ENCODE data around the gene RPL31.

The RPL31 gene

DNA sequence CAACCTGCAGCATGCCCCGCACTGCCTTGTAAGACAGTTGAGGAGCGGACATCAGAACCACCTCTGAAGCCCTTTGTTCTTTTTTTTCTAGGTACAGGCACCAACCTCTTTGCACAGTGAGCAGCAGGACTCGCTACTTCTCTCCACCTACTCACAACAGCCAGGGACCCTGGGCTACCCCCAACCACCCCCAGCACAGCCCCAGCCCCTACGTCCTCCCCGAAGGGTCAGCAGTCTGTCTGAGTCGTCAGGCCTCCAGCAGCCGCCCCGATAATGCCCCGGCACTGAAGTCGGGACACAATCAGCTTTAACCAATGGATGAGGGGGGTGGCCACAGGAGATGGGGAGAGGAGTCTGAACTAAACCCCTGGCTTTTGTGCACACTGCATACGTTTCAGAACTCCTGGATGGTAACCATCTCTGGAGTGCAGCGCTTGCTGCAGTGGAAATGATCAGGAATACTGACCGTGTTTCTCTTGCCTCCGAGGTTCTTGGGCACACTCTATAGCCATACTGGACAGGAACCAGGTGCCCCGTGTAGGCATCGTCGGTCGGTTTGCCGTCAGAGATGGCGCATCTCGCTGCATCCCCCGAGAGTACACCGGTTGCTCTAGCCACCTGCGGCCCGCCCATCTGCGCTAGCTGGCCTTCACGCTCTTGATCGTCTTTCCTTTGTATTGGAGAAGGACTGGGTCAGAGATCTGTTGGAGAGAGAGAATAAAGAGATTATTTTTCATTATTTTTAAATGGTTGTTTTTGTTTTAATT lies 6.6 kb upstream of the RPL31 start:
- DNase-seq (ENCODE audit: low read depth), result no peak

DNA sequence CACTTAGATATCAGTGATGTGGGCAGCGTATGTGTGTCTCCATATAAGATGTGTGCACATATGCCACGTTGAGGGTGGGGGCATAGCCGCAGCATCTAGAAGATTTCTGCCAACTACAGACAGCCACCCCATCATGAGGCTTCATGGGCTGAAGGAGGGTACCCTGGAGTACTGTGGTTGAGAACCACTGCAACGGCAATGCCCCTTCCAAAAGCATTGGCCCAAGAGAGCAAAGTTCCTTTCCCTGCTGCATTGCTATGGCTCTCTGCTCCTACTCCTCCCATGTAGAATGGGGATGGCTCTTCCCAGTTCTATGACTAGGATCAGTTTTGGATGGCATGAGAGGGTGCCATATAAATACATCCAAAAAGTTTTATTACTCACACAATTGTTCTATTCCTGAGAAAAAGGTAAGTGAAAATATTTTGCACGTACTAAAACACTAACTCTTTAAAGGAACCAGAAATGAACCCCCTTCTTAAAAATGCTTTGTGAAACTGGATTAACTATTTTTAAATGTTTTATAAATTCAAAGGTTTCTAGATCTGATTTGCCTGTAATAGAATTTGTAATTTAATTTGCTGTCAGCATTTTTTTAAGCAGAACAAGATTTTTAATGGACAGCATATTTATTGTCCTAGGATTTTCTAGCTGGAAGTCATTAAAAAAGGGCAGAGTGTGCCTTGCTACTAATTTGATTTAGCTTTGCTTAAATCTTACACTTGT lies 4.4 kb upstream of the RPL31 start:
- DNase-seq (ENCODE audit: low read depth), result no peak

DNA sequence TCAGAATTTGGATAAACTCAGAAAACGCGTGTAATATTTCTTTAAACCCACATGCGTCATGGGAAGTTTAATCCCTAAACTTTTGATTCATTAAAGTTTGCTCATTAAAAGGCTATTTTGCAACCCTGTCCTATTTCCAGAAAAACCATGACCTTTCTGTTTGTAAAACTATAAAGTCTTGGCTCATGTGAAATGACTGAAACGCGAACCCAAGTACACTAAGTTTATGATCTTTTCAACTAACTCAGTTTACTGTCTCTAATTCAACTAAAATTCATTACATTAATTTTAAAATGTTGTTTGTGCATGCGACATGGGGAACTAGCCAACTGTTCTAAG lies 3.9 kb upstream of the RPL31 start:
- no peak for DNase-seq (ENCODE audit: low read depth)

DNA sequence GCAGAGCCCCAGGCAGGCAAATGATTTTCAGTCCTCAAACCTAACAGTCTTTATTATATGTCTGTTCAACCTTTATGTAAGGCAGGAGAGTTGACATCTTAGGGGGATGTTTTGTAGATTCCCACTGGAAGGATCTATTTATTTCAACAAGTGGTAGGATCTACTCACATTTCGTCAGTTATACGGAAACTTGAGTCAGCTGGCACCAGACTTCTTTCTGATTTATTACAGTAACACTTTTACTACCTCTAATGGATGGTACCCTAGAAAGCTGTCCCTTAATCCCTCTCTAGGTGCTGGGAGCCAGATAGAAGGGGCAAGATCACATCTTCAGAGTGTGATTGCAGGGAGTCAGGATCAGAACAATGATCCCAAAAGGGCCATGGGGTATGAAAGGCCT lies 2.1 kb upstream of the RPL31 start:
- DNase-seq (ENCODE audit: low read depth), result no peak

DNA sequence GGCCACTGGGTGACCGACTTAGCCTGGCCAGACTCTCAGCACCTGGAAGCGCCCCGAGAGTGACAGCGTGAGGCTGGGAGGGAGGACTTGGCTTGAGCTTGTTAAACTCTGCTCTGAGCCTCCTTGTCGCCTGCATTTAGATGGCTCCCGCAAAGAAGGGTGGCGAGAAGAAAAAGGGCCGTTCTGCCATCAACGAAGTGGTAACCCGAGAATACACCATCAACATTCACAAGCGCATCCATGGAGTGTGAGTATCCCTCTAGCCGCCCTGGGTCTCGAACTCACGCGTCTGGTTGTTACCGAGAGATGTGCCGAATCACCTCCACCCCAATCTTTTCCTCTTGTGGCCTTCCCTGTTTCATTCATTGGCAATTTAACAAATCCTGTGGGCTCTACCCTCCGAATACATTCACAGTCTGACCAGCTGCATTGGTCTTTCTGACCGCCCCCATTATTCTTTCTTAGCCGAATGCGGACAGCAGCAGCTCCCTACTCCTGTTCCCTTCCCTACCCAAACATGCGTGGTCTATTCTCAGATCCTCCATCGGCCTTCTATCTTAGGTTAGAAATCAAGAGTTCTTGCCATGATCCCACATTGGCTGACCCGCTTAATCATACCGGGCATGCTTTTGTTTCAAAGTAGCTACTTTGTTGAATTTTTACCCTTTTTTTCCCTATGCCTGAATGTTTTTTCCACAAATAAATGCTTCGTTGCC lies 631 bp downstream of the RPL31 start:
- DNase-seq (ENCODE audit: low read depth), result no peak

DNA sequence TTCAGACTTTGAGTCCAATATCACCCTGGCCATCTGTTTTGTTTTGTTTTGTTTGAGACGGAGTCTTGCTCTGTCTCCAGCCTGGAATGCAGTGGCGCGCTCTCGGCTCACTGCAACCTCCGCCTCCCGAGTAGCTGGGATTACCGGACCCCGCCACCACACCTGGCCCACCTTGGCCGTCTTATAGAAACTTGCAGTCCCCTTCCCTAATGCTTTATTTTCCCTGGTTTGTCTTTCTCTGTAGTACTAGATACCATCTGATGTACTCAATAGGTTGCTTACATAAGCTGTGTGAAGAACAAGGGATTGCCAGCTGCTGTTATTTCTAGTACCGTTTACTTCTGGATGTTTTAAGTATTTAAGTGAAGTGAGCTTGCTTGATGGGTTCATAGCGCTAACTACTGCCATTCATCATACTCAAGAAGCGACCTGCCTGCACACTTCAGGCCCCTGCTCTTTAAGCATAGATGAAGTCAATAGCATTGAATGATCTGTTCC lies 1.2 kb downstream of the RPL31 start:
- DNase-seq (ENCODE audit: low read depth), result no peak

DNA sequence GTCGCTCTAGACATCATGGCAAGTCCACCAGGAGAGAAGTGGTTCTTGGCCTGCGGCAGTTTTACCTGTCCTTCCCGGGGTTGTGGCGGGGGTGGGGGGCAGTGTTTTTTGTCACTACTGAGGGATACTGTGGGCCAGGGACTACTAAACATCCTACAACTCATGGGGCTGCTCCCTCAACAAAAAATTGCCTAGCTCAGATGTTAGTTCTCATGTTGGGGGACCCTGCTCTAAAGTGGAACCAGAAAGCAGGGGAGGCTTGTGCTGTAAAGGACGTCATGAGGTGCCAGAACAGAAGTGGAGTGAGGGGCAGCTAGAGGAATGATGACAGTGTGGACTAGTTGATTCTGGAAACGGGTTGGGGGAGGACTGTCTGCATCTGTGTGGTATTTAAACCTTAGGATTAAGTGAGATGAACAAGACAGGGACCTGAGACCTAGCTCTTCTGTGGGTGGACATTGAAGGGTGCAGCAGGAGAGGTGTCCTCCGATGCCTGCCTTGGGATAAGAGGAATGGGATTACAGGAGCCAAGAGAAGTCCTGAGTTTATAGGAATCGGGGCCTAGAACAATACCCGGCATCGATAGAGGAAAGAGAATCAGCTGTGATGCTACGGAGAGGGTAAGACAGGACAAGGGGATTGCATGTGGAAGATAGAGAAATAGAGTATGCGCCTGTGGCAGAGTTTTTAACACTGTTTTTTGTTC lies 2.7 kb downstream of the RPL31 start:
- no peak for DNase-seq (ENCODE audit: low read depth)

DNA sequence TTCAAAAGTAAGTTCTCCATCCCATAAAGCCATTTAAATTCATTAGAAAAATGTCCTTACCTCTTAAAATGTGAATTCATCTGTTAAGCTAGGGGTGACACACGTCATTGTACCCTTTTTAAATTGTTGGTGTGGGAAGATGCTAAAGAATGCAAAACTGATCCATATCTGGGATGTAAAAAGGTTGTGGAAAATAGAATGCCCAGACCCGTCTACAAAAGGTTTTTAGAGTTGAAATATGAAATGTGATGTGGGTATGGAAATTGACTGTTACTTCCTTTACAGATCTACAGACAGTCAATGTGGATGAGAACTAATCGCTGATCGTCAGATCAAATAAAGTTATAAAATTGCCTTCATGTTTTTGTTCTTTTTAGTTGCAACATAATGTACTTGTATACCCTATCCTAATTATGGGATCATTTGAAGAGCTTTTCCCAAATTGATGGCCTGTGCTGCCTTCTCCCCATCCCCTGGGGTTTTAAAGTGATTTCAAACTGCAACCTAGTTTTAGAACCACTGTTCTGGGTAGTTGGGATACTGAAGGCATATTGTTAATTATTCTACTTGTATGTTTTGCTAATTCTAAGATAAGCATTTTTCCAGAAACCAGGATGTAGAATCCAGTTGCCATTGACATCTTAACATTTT lies 4.1 kb downstream of the RPL31 start:
- no peak for DNase-seq (ENCODE audit: low read depth)

DNA sequence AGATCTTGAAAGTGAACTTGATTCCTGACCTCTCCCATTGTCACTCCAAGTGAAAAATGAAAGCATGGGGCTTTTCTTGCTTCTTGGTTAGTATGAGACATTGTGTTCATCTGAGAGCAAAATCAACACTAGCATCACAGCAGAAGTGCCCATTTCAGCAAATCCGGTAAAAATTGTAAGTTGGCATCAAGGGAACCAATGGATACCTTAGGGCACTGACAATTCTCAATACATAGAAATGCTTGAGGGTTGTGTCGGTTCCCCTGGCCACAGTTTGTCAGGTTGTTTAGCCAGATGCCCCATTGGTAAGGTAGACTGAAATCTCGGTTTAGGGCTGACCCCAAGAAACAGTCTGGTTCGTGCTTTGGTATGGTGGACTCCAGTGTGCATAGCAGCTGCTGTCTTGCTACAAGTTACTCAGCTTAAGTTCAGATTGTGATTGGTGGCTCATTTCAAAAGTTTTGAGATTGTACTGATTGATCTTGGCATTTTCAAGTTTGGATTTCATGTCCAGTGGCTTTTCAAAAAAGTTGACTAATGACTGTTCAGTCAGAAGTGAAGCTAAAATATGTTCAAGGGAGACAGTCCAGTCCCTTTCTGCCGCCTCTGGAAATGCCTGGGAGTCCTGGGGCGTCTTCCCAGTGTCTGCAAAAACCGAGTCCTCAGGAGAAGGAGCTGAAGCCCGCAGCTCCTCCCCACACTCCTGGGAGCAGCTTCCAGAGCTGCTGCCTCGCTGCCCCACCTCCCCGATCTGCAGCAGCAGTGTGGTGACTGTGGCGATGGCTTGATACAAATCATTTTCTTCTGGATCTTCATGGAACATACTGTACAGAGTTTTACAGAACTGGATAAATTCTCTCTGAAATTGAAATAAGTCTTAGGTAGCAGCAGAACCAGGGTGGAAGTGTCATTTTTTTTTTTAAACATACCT lies 5.6 kb downstream of the RPL31 start:
- DNase-seq (ENCODE audit: low read depth), result no peak

DNA sequence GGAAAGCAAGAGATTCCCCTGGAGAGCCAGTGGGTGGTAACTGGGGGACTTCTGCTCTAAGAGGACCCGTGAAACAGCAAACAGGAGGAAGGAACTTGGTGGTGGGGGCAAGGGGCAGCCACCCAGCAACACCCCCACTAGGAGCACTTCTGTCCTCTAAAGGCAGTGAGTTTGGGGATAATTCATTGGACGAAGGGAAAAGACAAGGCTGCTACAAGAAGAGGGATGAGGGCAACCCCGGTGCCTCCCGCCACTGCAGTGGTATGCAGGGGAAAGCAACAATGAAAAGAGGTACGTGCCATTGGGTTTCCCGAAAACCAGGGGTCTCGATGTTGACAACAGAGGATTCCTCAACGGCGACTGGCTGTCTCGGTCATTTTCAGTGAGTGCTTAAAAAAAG lies 9.1 kb downstream of the RPL31 start:
- DNase-seq (ENCODE audit: low read depth), result no peak

DNA sequence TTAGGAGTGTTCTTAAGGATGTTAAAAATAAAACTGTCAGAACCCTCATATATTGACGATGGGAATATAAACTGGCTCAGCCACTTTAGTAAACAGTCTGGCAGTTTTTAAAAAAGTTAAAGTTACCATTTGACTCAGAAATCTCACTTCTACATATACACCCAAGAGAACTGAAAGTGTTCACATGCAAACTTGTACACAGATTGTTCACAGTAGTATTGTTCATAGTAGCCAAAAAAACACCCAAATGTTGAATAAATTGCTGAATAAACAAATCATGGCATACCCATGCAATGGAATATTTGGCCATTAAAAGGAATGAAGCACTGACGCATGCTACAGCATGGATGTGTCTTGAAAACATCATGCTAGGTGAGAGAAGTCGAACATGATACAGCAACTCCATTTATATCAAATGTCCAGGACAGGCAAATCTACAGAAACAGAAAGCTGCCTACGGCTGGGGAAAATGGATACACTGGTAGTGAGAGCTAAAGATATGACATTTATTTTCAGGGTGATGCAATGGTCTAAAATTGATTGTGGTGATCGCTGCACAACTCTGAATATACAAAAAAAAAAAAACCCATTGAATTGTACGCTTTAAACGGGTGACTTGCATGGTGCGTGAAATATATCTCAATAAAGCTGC lies 10.1 kb downstream of the RPL31 start:
- no peak for DNase-seq (ENCODE audit: low read depth)

DNA sequence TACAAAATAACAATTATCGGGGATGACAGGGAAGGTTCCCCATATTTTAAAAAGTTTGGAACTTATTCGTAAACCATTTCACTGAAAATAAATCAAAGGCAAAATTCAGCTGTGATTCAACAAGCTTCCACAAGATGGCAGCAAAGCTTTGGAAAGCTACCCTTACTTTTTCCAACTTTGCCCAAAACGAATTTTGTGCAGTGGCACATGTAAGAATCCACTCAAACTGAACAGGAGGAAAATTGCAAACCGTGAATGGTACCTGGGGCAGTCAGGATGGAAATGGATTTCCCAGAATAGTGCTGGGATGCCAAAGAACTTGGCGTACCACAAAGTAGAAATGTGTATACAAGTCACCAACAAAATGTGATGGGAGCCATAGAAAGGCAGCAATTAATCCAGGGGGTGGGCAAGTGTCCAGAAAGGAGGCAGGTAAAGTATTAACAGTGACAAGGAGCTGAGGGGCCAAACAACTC lies 10.7 kb downstream of the RPL31 start:
- DNase-seq (ENCODE audit: low read depth), result no peak

DNA sequence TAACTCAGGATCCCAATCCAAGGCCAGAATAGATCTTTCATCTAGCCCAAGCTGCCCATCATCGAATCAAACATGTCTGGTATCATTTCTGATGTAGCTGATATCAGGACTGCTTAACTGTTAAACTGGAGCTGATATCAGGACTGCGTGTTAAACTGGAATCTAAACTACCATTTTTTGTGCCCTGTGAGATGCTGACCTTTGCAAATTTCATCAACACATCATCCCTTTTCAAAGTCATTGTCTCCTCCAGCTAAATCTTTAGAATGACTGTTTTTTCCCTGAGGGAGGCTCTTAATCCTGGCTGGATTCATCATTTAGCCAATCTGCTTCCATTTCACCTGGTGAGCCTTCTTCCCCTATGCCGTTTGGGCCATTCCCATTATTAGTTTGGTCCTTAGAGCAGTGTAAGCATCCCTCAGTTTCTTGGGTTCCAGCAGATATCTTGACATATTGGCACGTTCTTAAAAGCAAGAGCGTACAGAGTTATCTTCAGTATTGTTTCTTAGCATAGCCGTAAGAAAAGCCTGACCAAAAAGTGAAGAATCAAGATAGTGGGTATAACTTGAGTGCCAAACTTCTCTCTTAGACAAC lies 12.3 kb downstream of the RPL31 start:
- DNase-seq (ENCODE audit: low read depth), result no peak

DNA sequence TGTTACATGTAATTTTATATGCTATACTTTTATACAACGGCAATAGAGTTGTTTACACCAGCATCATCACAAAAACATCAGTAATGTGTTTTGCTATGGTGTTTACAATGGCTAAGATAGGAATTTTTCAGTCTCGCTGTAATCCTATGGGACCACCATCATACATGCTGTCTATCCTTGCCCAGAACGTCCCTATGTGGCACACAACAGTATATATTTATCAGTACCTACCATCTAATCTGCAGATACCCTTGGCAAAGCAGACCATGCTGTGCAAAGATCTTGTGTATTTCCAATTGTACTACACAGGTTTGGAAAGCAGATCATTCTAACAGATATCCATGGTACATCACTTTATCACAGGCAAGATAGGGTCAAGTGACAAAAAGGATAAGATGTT lies 15.3 kb downstream of the RPL31 start:
- no peak for DNase-seq (ENCODE audit: low read depth)

DNA sequence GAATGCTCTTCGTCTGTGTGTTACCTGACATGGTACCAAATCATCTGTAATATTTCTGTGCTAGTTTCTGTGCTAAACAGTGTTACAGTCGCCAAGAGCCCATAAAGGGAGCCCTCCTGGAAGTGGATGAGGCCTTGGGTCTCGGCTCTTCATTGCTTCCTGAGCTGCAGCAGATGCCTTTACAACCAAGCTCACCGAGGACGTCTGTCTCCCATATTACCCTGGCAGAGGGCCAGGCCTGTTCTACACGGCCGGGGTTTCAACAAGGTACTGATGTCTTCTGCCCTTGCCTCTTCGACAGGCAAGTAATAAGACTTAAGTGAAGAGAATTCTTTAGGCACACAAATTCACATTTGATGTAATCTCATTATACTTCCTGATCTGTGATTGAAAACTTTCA lies 16.8 kb downstream of the RPL31 start:
- DNase-seq (ENCODE audit: low read depth), result no peak

DNA sequence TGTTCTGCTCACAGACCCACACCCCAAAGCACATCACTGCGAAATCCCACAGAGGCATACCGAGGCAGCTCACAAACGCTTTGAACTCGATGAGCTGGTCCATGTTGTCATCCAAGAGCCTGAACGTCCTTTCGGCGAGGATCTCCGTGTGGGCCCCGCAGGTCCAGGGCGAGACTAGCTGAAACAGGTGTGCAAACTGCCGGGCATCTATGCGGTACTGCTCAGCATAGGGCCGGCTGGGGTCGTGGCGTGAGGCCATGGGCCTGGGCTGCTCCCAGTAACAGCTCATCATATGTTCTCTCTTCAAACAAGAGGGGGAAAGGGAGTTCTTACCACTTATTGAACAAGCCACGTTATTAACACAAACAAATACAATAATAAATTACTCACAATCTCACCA lies 20.1 kb downstream of the RPL31 start:
- no peak for DNase-seq (ENCODE audit: low read depth)

DNA sequence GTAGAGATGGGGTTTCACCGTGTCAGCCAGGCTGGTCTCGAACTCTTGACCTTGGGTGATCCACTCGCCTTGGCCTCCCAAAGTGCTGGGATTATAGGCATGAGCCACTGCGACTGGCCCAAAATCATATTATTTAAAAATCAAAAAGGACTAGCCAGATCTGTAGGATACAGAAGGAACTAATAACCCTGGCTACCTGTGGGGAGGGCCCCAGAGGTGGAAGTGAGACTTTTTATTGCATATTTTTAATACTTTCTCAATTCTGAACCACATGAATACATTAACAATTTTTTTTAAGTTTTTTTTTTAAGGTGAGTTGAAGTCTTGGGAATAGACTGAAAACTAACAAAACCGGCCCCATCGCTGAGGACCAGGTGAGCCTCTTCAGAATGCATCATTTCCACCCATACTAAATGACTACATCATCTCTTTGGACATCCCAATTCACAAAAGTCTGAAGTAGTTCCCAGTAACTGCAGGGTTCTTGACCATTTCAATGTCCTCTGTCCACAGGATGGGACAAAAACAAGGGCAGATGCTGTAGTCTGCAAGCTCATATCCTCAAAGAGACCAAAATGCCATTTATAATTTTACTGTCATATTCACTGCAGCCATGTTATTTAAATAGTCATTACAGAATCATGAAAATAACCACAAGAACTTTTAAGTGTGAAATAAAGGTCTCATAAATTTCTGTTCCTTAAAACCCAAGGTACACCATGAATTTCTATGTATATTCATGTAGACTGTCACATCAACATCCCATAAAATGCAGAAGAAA lies 21.4 kb downstream of the RPL31 start:
- DNase-seq (ENCODE audit: low read depth), result no peak

DNA sequence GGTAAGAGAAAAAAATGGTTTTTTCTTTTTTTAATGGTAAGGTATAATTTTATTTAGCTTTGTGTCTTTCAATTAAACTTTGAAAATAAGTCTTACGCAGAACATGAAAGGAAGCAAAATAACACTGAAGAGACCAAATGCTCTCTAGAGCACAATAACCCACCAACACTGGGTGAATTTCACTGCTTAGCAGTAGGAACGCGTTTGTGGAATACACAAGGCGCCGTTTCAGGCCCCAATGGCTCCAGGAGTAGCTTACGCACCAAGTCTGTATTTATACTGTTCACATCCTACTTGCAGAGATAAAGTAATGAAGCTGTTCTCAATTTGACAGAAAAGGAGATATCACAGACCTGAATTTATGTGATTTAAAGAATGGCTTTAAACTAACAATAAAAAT lies 23.5 kb downstream of the RPL31 start:
- DNase-seq (ENCODE audit: low read depth), result no peak

DNA sequence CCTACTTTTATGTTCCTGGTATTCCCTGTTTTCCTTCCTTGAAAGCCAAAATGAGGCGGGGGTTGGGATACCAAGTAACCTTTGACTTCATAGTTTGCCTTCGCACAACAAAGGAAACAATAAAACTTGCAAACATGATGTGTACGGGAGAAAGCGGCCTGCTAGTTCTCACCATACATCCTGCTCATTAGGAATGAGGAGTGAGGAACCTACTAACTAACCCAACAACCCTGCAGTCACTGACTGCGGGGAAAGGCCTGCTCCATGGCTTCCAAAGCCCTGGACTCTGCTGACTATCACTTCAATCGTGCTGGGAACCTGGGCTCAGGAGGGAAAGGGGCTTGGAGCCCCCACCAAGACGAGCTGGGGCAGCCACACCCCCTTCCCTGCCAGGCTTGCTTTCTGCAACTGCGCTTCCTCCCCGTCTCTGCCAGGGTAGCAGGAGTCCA lies 24.2 kb downstream of the RPL31 start:
- no peak for DNase-seq (ENCODE audit: low read depth)

Data from stimulated activated CD8-positive, alpha-beta memory T cell treated with anti-CD3 and anti-CD28 coated beads, Interleukin-12 subunit alpha, Interleukin-12 subunit beta, amount 100 ng/mL, for 4 hours (primary cell).